Osteoblast (primary cell): ENCODE results near the gene CFAP74. TPM values are rescaled to one million over a fixed set of nuclear protein-coding genes. Genes with fewer than 3 reads are reported as not detected.
"Not testable (repeated sequence)": the region's sequence is repeated elsewhere in the genome, so short reads cannot be mapped to it uniquely, and the experiment has no call there.

ENCODE experiments used
- DNase-seq: peaks from one replicate; pipeline ENCODE4 v3.0.0; 2011; ENCODE audit warnings: low spot score, mixed read lengths; ENCODE audit not compliant: insufficient read length; ENCODE audit errors: missing footprints
- H2AFZ ChIP-seq: 2 replicates; pipeline ENCODE4 v1.6.0; 2011; ENCODE audit warnings: mild to moderate bottlenecking, low read length
- H3K27ac ChIP-seq: 2 replicates; pipeline ENCODE4 v1.5.1; 2011; ENCODE audit warnings: mild to moderate bottlenecking, low read depth, low read length, moderate library complexity
- H3K27me3 ChIP-seq: 2 replicates; pipeline ENCODE4 v1.6.0; 2012; ENCODE audit warnings: mild to moderate bottlenecking, control low read depth, inconsistent platforms, low read length, moderate library complexity; ENCODE audit not compliant: insufficient read depth
- H3K36me3 ChIP-seq: 2 replicates; pipeline ENCODE4 v1.5.1; 2011; ENCODE audit warnings: mild to moderate bottlenecking, low read length, control low read depth, moderate library complexity; ENCODE audit not compliant: insufficient read depth
- H3K4me1 ChIP-seq: 2 replicates; pipeline ENCODE4 v1.5.1; 2011; ENCODE audit warnings: mild to moderate bottlenecking, low read length, control low read depth, moderate library complexity; ENCODE audit not compliant: insufficient read depth
- H3K4me2 ChIP-seq: 2 replicates; pipeline ENCODE4 v1.6.0; 2011; ENCODE audit warnings: mild to moderate bottlenecking, low read length; ENCODE audit not compliant: insufficient read depth
- H3K4me3 ChIP-seq: fragments of 200-600 bp; sonication (generic); 3 replicates; pipeline ENCODE4 v1.5.1; 2012; ENCODE audit warnings: mild to moderate bottlenecking, low read length, inconsistent platforms; ENCODE audit not compliant: insufficient read depth
- H3K79me2 ChIP-seq: 2 replicates; pipeline ENCODE4 v1.6.0; 2012; ENCODE audit warnings: mild to moderate bottlenecking, low read length, control low read depth, inconsistent platforms; ENCODE audit not compliant: insufficient read depth
- H3K9me3 ChIP-seq: 2 replicates; pipeline ENCODE4 v1.5.1; 2011; ENCODE audit warnings: low read depth, low read length, control low read depth
- H4K20me1 ChIP-seq: 2 replicates; pipeline ENCODE4 v1.6.0; 2012; ENCODE audit warnings: mild to moderate bottlenecking, low read length, control low read depth; ENCODE audit not compliant: insufficient read depth
- total RNA-seq: library from RNA; depleted of rRNA; stranded (reverse); fragments of >200 nt; gene quantifications from 2 replicates; pipeline ENCODE4 v1.2.3, GENCODE V29; 2012
- TF ChIP-seq, protein P1 (sequence below): IDR thresholded peaks from 2 replicates; pipeline ENCODE4 v1.5.1; 2011; ENCODE audit warnings: mild to moderate bottlenecking, low read depth, low read length, moderate library complexity; ENCODE audit errors: extremely low read depth

The CFAP74 gene
- total RNA-seq, 1 donor: not detected

GRCh38 chr1:1937549-1938275, 65.9 kb downstream of the CFAP74 start:
- H2AFZ ChIP-seq: no peak overlapping the region
- no peak overlapping the region for H3K4me3 ChIP-seq
- H3K4me1 ChIP-seq: no peaks in the 10 kb centered on the region
- H3K9me3 ChIP-seq: no peaks in the 10 kb centered on the region
- no peaks in the 10 kb centered on the region for H3K79me2 ChIP-seq
- DNase-seq: no peak
- no peaks in the 10 kb centered on the region for H4K20me1 ChIP-seq
- no peak overlapping the region for H3K27ac ChIP-seq
- TF ChIP-seq, protein P1, sequence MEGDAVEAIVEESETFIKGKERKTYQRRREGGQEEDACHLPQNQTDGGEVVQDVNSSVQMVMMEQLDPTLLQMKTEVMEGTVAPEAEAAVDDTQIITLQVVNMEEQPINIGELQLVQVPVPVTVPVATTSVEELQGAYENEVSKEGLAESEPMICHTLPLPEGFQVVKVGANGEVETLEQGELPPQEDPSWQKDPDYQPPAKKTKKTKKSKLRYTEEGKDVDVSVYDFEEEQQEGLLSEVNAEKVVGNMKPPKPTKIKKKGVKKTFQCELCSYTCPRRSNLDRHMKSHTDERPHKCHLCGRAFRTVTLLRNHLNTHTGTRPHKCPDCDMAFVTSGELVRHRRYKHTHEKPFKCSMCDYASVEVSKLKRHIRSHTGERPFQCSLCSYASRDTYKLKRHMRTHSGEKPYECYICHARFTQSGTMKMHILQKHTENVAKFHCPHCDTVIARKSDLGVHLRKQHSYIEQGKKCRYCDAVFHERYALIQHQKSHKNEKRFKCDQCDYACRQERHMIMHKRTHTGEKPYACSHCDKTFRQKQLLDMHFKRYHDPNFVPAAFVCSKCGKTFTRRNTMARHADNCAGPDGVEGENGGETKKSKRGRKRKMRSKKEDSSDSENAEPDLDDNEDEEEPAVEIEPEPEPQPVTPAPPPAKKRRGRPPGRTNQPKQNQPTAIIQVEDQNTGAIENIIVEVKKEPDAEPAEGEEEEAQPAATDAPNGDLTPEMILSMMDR: no peak
- no peaks in the 10 kb centered on the region for H3K36me3 ChIP-seq
- H3K4me2 ChIP-seq: no peak overlapping the region
- peaks cover 3% of the 10 kb centered on the region for H3K27me3 ChIP-seq

DNA sequence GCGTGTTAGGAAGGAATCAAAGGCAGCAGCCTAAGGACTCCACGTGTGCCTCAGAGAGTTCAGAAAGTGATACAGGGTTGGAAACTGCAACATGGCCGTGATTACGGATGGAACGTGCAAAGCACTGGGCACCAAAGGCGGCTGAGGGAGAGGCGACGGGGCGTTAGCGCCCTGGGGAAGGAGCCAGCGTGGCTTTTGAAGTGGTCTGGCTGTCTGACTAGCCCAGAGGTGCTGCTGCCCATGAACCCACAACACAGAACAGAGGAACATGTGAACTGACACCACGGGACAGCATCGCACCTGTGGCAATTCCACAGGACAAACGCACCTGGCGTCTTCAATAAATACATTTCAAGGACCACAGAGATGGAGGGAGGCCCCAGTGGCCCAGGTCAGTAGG, 66.5 kb downstream of the CFAP74 start:
- TF ChIP-seq, protein P1: no peak

GRCh38 chr1:1934848-1935247, 68.7 kb downstream of the CFAP74 start:
- not testable (repeated sequence) for H3K4me1 ChIP-seq, H3K27ac ChIP-seq, H3K36me3 ChIP-seq, H4K20me1 ChIP-seq, H3K27me3 ChIP-seq, H2AFZ ChIP-seq, DNase-seq, H3K9me3 ChIP-seq, H3K4me3 ChIP-seq, H3K79me2 ChIP-seq, H3K4me2 ChIP-seq

More for the DNA sequence above, 66.5 kb downstream of the CFAP74 start:
- H3K9me3 ChIP-seq: no peaks in the 10 kb centered on the region
- no peaks in the 10 kb centered on the region for H3K79me2 ChIP-seq
- H3K27ac ChIP-seq: no peak overlapping the region
- DNase-seq: no peak
- H2AFZ ChIP-seq: no peak overlapping the region
- H3K36me3 ChIP-seq: no peaks in the 10 kb centered on the region
- no peaks in the 10 kb centered on the region for H4K20me1 ChIP-seq
- no peak overlapping the region for H3K4me3 ChIP-seq
- no peaks in the 10 kb centered on the region for H3K4me1 ChIP-seq
- no peak overlapping the region for H3K4me2 ChIP-seq
- H3K27me3 ChIP-seq: peaks cover 3% of the 10 kb centered on the region

DNA sequence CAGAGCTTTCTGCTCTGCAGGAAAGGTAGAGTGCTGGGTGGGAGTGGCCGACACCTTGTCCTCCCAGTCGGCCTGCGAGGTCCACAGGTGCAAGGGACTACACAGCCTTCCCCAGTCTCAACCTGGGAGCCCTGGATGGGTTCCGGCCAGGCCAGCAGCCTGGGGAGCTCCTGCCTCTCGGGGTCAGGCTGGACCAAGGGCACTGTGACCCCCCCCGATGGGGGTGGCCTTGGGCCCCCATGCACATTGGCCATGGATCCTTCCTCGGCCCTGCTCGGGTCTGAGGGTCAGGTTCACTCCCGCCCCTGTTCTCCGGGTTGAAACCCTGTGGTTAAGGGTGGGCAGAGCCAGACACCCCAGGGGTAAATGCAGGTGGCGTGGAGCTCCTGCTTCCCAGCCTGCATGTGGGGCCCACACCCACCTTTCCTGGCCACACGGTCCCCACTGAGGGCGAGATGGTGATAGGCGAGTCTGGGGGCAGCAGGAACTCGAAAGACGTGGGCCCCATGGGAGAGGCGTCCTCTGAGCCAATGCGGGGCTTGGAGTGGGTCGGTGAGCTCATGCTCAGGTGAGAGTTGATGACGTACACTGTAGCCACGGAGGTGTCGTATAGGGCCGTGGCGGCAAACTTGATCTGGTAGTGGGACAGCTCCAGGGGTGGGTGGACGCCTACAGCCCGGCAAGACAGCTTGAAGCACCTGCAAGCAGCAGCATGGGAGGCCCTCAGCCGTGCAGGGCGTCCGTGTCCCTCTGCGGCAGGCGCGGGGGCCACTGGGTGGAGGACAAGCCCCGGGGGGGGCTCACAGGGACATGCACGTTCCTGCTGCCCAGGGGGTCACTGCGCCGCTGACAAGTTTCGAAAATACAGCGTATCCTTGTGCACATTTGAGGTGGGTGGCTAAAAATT, 73.7 kb downstream of the CFAP74 start:
- H4K20me1 ChIP-seq: no peaks in the 10 kb centered on the region
- no peaks in the 10 kb centered on the region for H3K36me3 ChIP-seq
- no peaks in the 10 kb centered on the region for H3K9me3 ChIP-seq
- no peak overlapping the region for H3K4me2 ChIP-seq
- TF ChIP-seq, protein P1: no peak
- no peak overlapping the region for H3K4me3 ChIP-seq
- H3K27me3 ChIP-seq: no peaks in the 10 kb centered on the region
- no peaks in the 10 kb centered on the region for H3K79me2 ChIP-seq
- no peak for DNase-seq
- no peak overlapping the region for H2AFZ ChIP-seq
- H3K4me1 ChIP-seq: no peaks in the 10 kb centered on the region
- no peak overlapping the region for H3K27ac ChIP-seq
